Measurements from ENCODE around the gene SH2D1A. TPM values are rescaled to one million over a fixed set of nuclear protein-coding genes. Genes with fewer than 3 reads are reported as not detected.
"Not testable (repeated sequence)": the region's sequence is repeated elsewhere in the genome, so short reads cannot be mapped to it uniquely, and the experiment has no call there.

The SH2D1A gene
- total and polyA plus RNA-seq, 10 donors = 3.8 to 19.5 (median 11.0) TPM

- no peaks in the 10 kb centered on the region for H3K4me1 ChIP-seq
- no peak overlapping the region for H3K27ac ChIP-seq
- 42 to 93% (median 74%) methylated on average over 1 of the region's 1 CpG for WGBS, 5 donors
- H3K4me3 ChIP-seq = no peak overlapping the region
- no peaks in the 10 kb centered on the region for H3K27me3 ChIP-seq (replicated peaks in 1 of 7)
- no peak for DNase-seq
- intact Hi-C loops (cut with DNase I; ENCODE audit: low total_unique reads) = no loop called here
- no peaks in the 10 kb centered on the region for H3K9me3 ChIP-seq
- TF ChIP-seq CTCF (IDR thresholded peaks at IDR 0.05 in 8 of 11, conservative IDR thresholded peaks at IDR 0.05 in 3 of 11) (no peak), POLR2AphosphoS5 (IDR thresholded peaks at IDR 0.05) (no peak), POLR2A (IDR thresholded peaks at IDR 0.05) (no peak)
- no peaks in the 10 kb centered on the region for H3K36me3 ChIP-seq
These were observed 60.9 kb downstream of the SH2D1A start for GRCh38 chrX:124407226-124407625.

GRCh38 chrX:124408380-124408779 lies 62.0 kb downstream of the SH2D1A start:
- H3K4me1 ChIP-seq; H3K27me3 ChIP-seq (replicated peaks in 1 of 7); H3K36me3 ChIP-seq; intact Hi-C loops (cut with DNase I; ENCODE audit: low total_unique reads); DNase-seq; H3K27ac ChIP-seq; H3K4me3 ChIP-seq; H3K9me3 ChIP-seq: not testable (repeated sequence)
- WGBS, 5 donors = 72 to 82% (median 78%) methylated on average over 4 to 5 of the region's 6 CpGs

GRCh38 chrX:124413244-124413643 lies 66.9 kb downstream of the SH2D1A start:
- no peaks in the 10 kb centered on the region for H3K36me3 ChIP-seq
- no peak for TF ChIP-seq POLR2AphosphoS5 (IDR thresholded peaks at IDR 0.05)
- no peak for TF ChIP-seq CTCF (IDR thresholded peaks at IDR 0.05 in 8 of 11, conservative IDR thresholded peaks at IDR 0.05 in 3 of 11)
- no peak for TF ChIP-seq POLR2A (IDR thresholded peaks at IDR 0.05)
- H3K4me1 ChIP-seq = no peaks in the 10 kb centered on the region
- WGBS, 5 donors = 78 to 95% (median 86%) methylated on average over 6 of the region's 6 CpGs
- intact Hi-C loops (cut with DNase I; ENCODE audit: low total_unique reads) = no loop called here
- no peak for DNase-seq
- no peak overlapping the region for H3K4me3 ChIP-seq
- no peaks in the 10 kb centered on the region for H3K27me3 ChIP-seq (replicated peaks in 1 of 7)
- no peak overlapping the region for H3K27ac ChIP-seq
- no peaks in the 10 kb centered on the region for H3K9me3 ChIP-seq

- no peak overlapping the region for H3K27ac ChIP-seq
- DNase-seq = no peak
- TF ChIP-seq POLR2AphosphoS5 (IDR thresholded peaks at IDR 0.05) = no peak
- no peak for TF ChIP-seq POLR2A (IDR thresholded peaks at IDR 0.05)
- no peak for TF ChIP-seq CTCF (IDR thresholded peaks at IDR 0.05 in 8 of 11, conservative IDR thresholded peaks at IDR 0.05 in 3 of 11)
- WGBS, 5 donors = 56 to 88% (median 84%) methylated on average over 1 to 5 of the region's 5 CpGs
- H3K4me1 ChIP-seq = no peaks in the 10 kb centered on the region
- no peak overlapping the region for H3K4me3 ChIP-seq
- H3K36me3 ChIP-seq = no peaks in the 10 kb centered on the region
- intact Hi-C loops (cut with DNase I; ENCODE audit: low total_unique reads) = no loop called here
- no peaks in the 10 kb centered on the region for H3K9me3 ChIP-seq
- H3K27me3 ChIP-seq (replicated peaks in 1 of 7) = no peaks in the 10 kb centered on the region
These were observed 67.9 kb downstream of the SH2D1A start for GRCh38 chrX:124414281-124414680.

All from spleen (tissue), 11 donors.